ENCODE results near the gene BUD13.
"Not testable (repeated sequence)": the region's sequence is repeated elsewhere in the genome, so short reads cannot be mapped to it uniquely, and the experiment has no call there.

The BUD13 gene

GRCh38 chr11:116774661-116775060 lies 1.9 kb upstream of the BUD13 start:
- no peak for DNase-seq (ENCODE audit: low read depth, low spot score)
- no peak overlapping the region for H3K4me3 ChIP-seq (ENCODE audit: low read length)

GRCh38 chr11:116773203-116774097 lies 663 bp upstream of the BUD13 start:
- DNase-seq (ENCODE audit: low read depth, low spot score) = no peak
- peak overlapping the region; percentile 74 for H3K4me3 ChIP-seq (ENCODE audit: low read length)

- H3K4me3 ChIP-seq (ENCODE audit: low read length) = peak overlapping the region; percentile 74
- DNase-seq (ENCODE audit: low read depth, low spot score) = no peak
Measured at GRCh38 chr11:116771935-116772334, 852 bp downstream of the BUD13 start.

GRCh38 chr11:116762132-116762531 lies 10.7 kb downstream of the BUD13 start:
- H3K4me3 ChIP-seq (ENCODE audit: low read length) = no peak overlapping the region
- no peak for DNase-seq (ENCODE audit: low read depth, low spot score)

- DNase-seq (ENCODE audit: low read depth, low spot score); H3K4me3 ChIP-seq (ENCODE audit: low read length): not testable (repeated sequence)
Measured at GRCh38 chr11:116756044-116756443, 16.7 kb downstream of the BUD13 start.

- H3K4me3 ChIP-seq (ENCODE audit: low read length) = no peak overlapping the region
- no peak for DNase-seq (ENCODE audit: low read depth, low spot score)
Measured at GRCh38 chr11:116750070-116750718, 22.6 kb downstream of the BUD13 start.

GRCh38 chr11:116742104-116742503 lies 30.7 kb downstream of the BUD13 start:
- no peak overlapping the region for H3K4me3 ChIP-seq (ENCODE audit: low read length)
- no peak for DNase-seq (ENCODE audit: low read depth, low spot score)

- DNase-seq (ENCODE audit: low read depth, low spot score) = no peak
- no peak overlapping the region for H3K4me3 ChIP-seq (ENCODE audit: low read length)
Measured at GRCh38 chr11:116740741-116741140, 32.0 kb downstream of the BUD13 start.

- DNase-seq (ENCODE audit: low read depth, low spot score) = no peak
- H3K4me3 ChIP-seq (ENCODE audit: low read length) = no peak overlapping the region
Measured at GRCh38 chr11:116738975-116739374, 33.8 kb downstream of the BUD13 start.

- H3K4me3 ChIP-seq (ENCODE audit: low read length) = no peak overlapping the region
- DNase-seq (ENCODE audit: low read depth, low spot score) = peak; percentile 73
Measured at GRCh38 chr11:116736763-116737162, 36.0 kb downstream of the BUD13 start.

GRCh38 chr11:116733969-116734508 lies 38.7 kb downstream of the BUD13 start:
- no peak for DNase-seq (ENCODE audit: low read depth, low spot score)
- no peak overlapping the region for H3K4me3 ChIP-seq (ENCODE audit: low read length)

- no peak for DNase-seq (ENCODE audit: low read depth, low spot score)
- no peak overlapping the region for H3K4me3 ChIP-seq (ENCODE audit: low read length)
Measured at GRCh38 chr11:116733043-116733755, 39.6 kb downstream of the BUD13 start.

GRCh38 chr11:116732271-116733042 lies 40.3 kb downstream of the BUD13 start:
- peak; percentile 41 for DNase-seq (ENCODE audit: low read depth, low spot score)
- no peak overlapping the region for H3K4me3 ChIP-seq (ENCODE audit: low read length)

- H3K4me3 ChIP-seq (ENCODE audit: low read length) = no peak overlapping the region
- DNase-seq (ENCODE audit: low read depth, low spot score) = no peak
Measured at GRCh38 chr11:116731821-116732220, 41.0 kb downstream of the BUD13 start.

GRCh38 chr11:116731097-116731761 lies 41.6 kb downstream of the BUD13 start:
- no peak for DNase-seq (ENCODE audit: low read depth, low spot score)

GRCh38 chr11:116730601-116731000 lies 42.2 kb downstream of the BUD13 start:
- DNase-seq (ENCODE audit: low read depth, low spot score) = no peak
- no peak overlapping the region for H3K4me3 ChIP-seq (ENCODE audit: low read length)

More at GRCh38 chr11:116731097-116731761, 41.6 kb downstream of the BUD13 start:
- H3K4me3 ChIP-seq (ENCODE audit: low read length) = no peak overlapping the region

GRCh38 chr11:116730241-116730561 lies 42.6 kb downstream of the BUD13 start:
- H3K4me3 ChIP-seq (ENCODE audit: low read length) = no peak overlapping the region
- no peak for DNase-seq (ENCODE audit: low read depth, low spot score)

- no peak overlapping the region for H3K4me3 ChIP-seq (ENCODE audit: low read length)
- DNase-seq (ENCODE audit: low read depth, low spot score) = no peak
Measured at GRCh38 chr11:116729501-116730240, 43.1 kb downstream of the BUD13 start.
